ENCODE data around the gene IL15RA.
"Not testable (repeated sequence)": the region's sequence is repeated elsewhere in the genome, so short reads cannot be mapped to it uniquely, and the experiment has no call there.

IL15RA gene

DNA sequence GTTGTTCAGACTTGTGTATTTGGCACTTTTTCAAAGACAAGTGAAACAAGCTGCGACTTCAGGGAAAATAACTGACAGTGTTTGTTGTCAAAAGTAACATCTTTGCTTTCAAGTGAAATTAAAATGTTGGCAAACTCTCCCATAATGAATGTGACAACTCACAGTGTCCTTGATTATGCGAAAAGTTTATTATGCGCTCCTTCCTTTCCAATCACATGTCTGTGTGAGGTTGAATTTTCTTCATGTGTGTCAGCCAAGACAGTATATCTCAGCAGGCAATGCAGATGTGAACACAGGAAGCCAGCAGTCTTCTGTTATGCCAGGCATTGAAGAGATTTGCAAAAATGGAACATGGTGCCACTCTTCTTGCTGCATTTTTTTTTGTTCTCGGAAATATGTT is 58.6 kb downstream of the IL15RA start:
- no peak for DNase-seq

DNA sequence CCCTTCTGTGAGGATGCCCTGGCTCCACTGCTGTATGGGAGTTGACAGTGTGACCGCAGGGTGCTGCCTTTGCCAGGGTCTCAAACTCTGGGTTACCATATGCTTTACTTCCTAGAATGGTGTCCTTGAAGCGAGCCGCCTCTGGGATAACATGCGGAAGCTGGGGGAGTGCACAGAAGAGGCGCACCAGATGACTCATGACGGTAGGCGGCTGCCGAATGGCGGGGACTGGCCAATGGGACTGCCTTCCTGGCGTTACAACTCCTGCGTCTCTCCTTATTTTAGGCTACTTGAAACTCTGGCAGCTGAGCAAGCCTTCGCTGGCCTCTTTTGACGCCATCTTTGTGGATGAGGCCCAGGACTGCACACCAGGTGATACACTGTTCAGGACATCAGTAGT is 60.0 kb downstream of the IL15RA start:
- DNase-seq, result no peak

DNA sequence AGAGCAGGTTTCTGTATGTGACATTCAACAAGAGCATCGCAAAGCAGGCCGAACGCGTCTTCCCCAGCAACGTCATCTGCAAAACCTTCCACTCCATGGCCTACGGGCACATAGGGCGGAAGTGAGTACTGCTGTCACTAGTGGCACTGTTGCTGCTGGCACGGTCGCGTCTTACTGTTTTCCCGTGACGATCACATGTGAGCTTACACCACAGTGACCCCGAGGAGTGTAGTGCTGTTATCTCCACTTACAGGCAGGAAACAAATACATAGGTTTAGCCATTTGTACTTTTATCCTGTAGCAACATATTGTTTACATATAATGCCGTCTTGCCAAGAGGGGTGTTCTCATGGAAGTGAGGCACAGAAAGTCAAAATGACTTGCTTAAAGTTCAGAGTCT is 61.9 kb downstream of the IL15RA start:
- no peak for DNase-seq

DNA sequence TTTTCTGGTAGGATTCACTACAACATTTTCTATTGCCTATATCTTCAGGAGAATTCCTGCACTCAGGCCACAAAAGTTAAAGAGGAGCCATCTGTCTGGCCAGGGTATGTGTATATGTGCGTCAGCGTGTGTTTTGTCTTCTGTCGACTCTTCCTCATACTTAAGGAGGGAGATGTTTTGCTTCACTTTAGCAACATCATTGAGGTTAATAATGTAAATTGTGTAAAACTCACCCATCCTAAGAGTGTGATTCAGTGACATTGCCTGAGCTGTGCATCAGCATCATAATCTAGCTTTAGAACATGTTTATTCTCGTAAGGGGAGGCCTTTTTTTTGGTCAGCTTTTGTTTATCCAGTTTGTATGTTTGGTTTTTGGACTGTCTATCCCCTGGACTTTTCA is 63.6 kb downstream of the IL15RA start:
- no peak for DNase-seq

DNA sequence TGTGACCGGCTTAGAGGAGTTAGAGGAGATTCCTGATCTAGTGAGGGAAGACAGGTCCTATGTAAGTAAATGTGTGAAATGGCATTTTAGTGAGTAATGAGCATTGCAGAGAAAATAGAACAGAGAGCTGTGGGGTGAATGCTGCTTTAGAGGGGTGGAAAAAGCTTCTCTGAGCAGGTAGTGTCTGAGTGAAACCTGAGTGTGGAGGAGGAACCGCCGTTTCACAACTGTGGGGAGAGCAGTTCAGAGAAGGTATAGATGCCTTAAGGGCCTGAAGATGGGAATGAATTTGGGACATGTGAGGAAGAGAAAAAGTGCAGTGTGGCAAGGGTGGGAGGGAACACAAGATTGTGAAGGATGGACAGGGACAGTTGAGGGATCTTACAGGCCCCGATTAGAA is 65.7 kb downstream of the IL15RA start:
- DNase-seq, result no peak

DNA sequence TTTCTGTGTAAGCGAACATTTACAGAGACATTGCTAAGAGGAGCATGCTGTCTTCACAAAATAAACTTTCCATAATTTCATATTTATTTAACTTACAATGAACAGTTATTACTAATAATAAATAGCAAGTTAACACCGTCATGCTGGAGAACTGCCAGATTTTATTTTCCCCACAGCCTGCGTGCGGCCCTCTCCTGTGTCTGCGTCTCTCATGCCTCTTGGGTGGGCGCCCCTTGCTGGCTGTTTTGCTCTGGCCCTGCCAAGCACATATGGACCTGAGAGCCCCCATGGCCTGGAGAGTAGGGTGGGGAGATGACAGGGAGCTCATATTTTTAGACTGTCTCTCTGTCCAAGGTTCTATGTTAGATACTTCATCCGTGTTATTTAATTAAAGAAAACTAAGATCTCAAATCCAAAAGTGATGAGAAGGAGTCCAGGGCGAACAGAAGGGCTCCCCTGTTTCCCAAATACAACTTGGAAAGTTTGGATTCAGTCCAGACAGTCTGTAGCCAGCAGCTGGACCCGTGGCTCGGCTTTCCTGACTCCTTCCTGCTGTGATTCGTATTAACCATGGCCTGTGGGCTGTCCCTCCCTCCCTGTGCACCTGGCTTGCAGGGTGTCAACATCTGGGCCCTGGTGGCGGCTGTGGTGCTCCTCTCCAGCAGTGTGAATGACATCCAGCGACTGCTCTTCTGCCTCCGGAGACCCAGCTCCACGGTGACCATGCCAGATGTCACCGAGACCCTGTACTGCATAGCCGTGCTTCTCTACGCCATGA is 66.8 kb downstream of the IL15RA start:
- no peak for DNase-seq

DNA sequence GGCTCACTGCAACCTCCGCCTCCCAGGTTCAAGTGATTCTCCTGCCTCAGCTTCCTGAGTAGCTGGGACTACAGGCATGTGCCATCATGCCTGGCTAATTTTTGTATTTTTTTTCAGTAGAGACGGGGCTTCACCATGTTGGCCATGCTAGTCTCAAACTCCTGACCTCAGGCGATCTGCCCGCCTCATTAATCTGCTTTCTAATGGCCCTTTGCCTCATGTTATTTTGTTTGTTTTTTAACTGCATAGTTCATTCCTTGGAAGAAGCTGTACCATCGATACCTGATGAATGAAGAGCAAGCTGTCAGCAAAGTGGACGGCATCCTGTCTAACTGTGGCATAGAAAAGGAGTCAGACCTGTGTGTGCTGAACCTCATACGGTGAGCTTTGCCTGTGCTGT is 68.7 kb downstream of the IL15RA start:
- not testable (repeated sequence) for DNase-seq

DNA sequence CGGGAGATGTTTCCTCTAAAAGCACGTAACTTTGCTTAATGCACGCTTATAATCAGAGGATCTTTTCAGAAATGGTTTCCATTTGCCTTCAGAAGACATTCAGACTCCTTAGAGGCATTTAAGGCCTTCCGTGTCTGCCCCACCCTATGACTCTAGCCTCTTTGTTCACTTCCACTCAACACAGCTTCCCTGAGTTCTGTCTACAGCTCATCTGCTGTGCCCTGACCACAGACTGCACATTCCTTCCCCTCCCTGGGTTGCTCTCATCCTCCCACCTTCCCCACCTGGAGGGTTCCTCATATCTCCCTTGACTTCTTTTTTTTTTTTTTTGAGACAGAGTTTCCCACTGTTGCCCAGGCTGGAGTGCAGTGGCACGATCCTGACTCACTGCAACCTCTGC is 70.7 kb downstream of the IL15RA start:
- DNase-seq, result no peak

DNA sequence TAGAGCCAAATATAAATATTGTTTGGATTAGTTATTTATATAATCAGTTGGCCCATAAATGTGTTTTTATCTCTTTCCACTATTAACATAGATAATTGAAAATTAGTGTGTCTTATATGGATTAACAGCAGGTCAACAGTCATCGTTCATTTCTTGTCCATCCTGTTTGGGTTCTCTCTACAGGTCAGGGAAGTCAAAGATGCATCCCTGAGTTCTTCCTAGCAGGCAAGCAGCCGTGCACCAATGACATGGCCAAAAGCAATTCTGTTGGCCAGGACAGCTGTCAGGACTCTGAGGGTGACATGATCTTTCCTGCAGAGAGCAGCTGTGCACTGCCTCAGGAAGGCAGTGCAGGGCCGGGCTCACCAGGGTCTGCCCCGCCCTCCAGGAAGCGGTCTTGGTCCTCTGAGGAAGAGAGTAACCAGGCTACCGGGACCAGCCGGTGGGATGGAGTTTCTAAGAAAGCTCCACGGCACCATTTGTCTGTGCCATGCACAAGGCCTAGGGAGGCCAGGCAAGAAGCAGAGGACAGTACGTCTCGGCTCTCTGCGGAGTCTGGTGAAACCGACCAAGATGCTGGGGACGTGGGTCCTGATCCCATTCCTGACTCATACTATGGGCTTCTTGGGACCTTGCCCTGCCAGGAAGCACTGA is 71.4 kb downstream of the IL15RA start:
- DNase-seq, result no peak

DNA sequence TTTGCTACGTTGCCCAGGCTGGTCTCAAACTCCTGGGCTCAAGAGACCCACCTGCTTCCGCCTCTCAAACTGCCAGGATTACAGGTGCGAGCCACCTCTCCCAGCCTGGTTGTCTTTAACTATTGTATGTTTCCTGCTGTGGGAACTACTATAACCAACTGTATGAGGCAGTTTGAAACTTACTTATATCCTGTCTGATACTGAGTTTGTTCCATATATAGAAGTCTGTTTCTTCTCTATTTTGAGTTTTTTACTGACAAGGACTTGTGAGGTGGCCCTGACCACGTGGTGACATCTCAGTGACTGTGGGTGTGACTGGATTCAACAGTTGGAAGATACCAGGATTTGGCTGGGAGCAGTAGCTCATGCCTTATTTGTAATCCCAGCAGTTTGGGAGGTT is 73.1 kb downstream of the IL15RA start:
- DNase-seq, result no peak

DNA sequence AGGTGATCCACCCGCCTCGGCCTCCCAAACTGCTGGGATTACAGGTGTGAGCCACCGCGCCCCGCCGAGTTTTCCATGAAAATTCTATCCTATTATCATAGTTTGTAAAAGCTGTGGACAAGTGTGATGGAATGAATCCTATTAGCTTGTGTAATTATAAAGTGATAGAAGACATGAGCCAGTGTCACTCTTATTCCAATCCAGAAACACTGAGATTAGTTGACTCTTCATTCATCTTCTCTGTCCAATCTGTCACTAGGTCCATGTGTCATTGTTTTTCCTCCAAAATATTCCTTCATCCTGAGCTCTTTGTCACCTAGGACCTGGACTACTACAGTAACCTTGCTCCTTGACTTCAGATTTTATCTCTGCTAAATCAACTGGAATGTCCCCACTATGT is 73.8 kb downstream of the IL15RA start:
- DNase-seq, result no peak

DNA sequence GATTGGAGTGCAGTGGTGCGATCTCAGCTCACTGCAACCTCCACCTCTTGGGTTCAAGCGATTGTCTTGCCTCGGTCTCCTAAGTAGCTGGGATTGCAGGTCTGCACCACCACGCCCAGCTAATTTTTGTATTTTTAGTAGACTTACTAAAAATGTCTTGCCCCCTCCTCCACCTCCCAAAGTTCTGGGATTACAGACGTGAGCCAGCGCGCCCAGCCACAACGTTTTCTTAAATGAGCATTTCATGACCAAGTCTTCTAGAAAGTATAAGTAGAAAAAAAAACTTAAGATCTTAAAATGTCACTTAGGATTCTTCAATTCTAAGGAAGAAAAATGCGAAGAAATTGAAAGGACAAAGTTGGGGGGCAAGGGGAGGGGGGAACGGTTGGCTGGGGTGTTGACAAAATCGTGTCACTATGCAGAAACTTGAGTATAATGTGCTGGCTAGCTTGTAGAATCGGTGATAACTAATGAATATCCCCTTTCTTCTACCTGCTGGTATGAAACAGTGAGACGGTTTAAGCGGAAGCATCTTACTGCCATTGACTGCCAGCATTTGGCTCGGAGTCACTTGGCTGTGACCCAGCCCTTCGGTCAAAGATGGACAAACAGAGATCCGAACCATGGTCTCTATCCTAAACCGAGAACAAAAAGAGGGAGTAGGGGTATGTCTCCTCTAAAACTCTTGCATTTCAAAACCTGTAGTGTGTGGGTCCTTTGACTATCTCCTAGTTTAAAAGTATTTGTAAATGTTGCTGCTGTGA is 74.7 kb downstream of the IL15RA start:
- DNase-seq, result no peak
